ENCODE results near the gene GLI2. TPM values are rescaled to one million over a fixed set of nuclear protein-coding genes. Genes with fewer than 3 reads are reported as not detected.

Gene GLI2
- total and polyA plus RNA-seq, 2 experiments from 2014 or later, result 53.6 to 57.0 TPM

DNA sequence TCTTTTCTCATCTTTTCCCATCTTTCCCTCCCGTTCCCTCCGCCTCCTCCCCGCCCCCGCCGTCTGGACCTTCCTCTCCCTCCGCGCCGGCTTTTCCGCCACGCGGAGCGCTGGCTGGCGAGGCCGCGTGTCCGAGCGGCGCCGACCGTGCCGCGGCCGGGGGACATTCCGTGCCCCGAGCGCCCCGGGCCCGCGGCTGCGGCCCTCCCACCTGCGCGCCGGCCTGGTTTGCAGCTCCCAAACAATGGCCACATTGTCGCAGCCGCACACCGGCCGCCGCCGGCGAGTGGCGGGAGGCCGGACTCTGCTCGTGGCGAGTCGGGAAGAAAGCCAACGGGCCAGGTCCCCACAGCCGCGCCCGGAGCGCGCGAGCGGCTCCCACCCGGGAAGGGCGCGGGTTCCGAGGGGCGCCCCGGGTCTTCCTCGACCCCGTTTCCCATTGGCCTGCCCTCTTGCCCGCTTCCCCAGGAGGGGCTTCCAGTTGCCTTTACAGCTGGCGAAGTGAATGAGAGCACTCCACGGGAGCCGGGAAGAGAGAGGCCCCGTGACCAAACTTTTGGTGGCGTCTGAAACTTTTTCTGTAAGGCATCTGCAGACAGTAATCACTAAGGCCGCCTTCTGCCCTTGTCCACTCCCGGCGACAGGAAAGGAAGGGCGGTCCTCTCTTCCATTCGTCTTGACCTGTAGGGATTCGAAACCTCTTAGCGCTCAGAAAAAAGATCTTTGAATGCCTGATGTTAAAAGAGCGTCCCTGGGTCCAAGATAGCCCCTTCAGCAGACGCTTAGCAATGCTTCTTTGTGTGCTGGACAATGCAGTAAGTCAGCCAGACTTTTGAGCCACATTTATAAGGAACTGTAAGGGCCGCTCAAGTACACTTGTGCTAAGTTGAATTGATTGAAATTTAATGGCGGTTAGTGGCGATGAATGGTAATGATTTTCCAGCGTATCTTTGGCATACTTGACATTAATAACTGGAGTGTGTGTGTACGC, 6.2 kb downstream of the GLI2 start:
- TF ChIP-seq ETS1 (IDR thresholded peaks at IDR 0.05) (no peak), POLR2AphosphoS5 (IDR thresholded peaks at IDR 0.05; ENCODE audit: low read depth) (no peak), STAT1 (IDR thresholded peaks at IDR 0.05; ENCODE audit: unreplicated experiment) (no peak), REST (IDR thresholded peaks at IDR 0.05; ENCODE audit: unreplicated experiment) (no peak), ZNF331 (CRISPR knock-in tag; IDR thresholded peaks at IDR 0.05; ENCODE audit: low read depth) (no peak), EZH2phosphoT487 (IDR thresholded peaks at IDR 0.05; ENCODE audit: unreplicated experiment) (no peak), NANOG (IDR thresholded peaks at IDR 0.05; ENCODE audit: borderline replicate concordance) (no peak), EZH2 (IDR thresholded peaks at IDR 0.05; ENCODE audit: low read depth, unreplicated experiment) (no peak), CREB1 (CRISPR knock-in tag; IDR thresholded peaks at IDR 0.05; ENCODE audit: low read depth) (no peak), CTCF (conservative IDR thresholded peaks at IDR 0.05; ENCODE audit: low read depth in 2 of 2) (no peak), JUNB (IDR thresholded peaks at IDR 0.05; ENCODE audit: unreplicated experiment) (no peak), ZNF114 (CRISPR knock-in tag; IDR thresholded peaks at IDR 0.05) (no peak)
- H3K9me2 ChIP-seq (ENCODE audit: insufficient read depth), result no peaks in the 10 kb centered on the region
- H3K36me3 ChIP-seq (ENCODE audit: insufficient read depth), result no peaks in the 10 kb centered on the region
- H4K20me1 ChIP-seq (replicated peaks; ENCODE audit: insufficient read depth), result peaks cover 34% of the 10 kb centered on the region
- no peaks in the 10 kb centered on the region for H3K27me3 ChIP-seq (ENCODE audit: insufficient read depth)
- H3K4me3 ChIP-seq, result peak overlapping the region; percentile 91
- Mint-ChIP-seq H3K9me3 (no peaks in the 10 kb centered on the region), H3K27ac (peak overlapping the region; percentile 97), H3K4me1 (peaks cover 74% of the 10 kb centered on the region), H3K27me3 (ENCODE audit: insufficient read depth, low read depth, poor library complexity) (peaks cover 11% of the 10 kb centered on the region), H3K4me3 (peak overlapping the region; percentile 70), H3K36me3 (ENCODE audit: low read depth) (no peaks in the 10 kb centered on the region; the same call in 2 of the 3 replicates)
- H3K79me2 ChIP-seq (replicated peaks; ENCODE audit: insufficient read depth), result peaks cover 96% of the 10 kb centered on the region
- peak; percentile 18 for ATAC-seq
- H3K4me2 ChIP-seq, result peak overlapping the region; percentile 96
- H3K4me1 ChIP-seq (ENCODE audit: insufficient read depth), result peaks cover 71% of the 10 kb centered on the region
- peak overlapping the region; percentile 90 for H3K27ac ChIP-seq (ENCODE audit: low read depth)
- peaks cover 15% of the 10 kb centered on the region for H3F3A ChIP-seq (replicated peaks; ENCODE audit: low read depth)
- H2AFZ ChIP-seq, result no peak overlapping the region
- peak; percentile 59 for DNase-seq (ENCODE audit: low spot score)
